MM.1S (cell line): Measurements from ENCODE around the gene SELENOP.

ENCODE experiments used
- EZH2 ChIP-seq: fragments of 300-600 bp; sonication (generic); optimal IDR thresholded peaks from 2 replicates; pipeline ENCODE3; 2017; ENCODE audit warnings: low read depth, mild to moderate bottlenecking, antibody characterized with exemption, low read length, mixed read lengths
- EZH2phosphoT487 ChIP-seq: fragments of 300-600 bp; sonication (generic); IDR thresholded peaks from 2 replicates; pipeline ENCODE4 v1.6.1; 2018; ENCODE audit warnings: antibody characterized with exemption, low read length
- TF ChIP-seq, protein P1 (sequence below): fragments of 300-600 bp; sonication (generic); IDR thresholded peaks from 2 replicates; pipeline ENCODE4 v1.5.1; 2016; ENCODE audit warnings: antibody characterized with exemption, low read length, mixed read lengths

DNA sequence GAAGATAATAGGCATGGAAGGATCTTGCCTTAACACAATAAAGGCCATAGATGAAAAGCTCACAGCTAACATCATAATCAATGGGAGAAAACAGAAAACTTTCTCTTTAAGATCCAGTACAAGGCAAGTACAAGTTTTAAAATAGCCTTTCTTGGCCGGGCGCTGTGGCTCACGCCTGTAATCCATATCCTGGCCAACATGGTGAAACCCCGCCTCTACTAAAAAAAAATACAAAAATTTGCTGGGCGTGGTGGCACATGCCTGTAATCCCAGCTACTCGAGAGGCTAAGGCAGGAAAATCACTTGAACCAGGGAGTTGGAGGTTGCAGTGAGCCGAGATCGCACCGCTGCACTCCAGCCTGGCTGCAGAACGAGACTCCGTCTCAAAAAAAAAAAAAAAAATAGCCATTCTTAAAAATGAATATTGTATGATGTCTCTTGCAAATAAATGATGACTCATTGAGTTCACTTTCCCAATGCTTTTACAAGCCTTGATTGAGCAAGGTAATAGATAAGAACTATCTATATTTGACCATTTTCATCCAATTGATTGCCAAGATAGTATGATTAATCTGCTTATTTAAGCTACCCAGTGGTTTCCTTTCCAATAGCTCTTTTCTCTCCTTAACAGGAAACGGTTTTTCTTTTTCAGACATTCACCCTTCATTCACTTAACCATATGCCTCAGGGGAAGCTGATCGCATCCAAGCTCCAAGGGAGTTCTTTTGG lies 39.3 kb downstream of the SELENOP start:
- TF ChIP-seq, protein P1, sequence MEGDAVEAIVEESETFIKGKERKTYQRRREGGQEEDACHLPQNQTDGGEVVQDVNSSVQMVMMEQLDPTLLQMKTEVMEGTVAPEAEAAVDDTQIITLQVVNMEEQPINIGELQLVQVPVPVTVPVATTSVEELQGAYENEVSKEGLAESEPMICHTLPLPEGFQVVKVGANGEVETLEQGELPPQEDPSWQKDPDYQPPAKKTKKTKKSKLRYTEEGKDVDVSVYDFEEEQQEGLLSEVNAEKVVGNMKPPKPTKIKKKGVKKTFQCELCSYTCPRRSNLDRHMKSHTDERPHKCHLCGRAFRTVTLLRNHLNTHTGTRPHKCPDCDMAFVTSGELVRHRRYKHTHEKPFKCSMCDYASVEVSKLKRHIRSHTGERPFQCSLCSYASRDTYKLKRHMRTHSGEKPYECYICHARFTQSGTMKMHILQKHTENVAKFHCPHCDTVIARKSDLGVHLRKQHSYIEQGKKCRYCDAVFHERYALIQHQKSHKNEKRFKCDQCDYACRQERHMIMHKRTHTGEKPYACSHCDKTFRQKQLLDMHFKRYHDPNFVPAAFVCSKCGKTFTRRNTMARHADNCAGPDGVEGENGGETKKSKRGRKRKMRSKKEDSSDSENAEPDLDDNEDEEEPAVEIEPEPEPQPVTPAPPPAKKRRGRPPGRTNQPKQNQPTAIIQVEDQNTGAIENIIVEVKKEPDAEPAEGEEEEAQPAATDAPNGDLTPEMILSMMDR: no peak
- TF ChIP-seq EZH2 (no peak), EZH2phosphoT487 (no peak)
